Stimulated activated CD8-positive, alpha-beta memory T cell treated with anti-CD3 and anti-CD28 coated beads, Interleukin-7, amount 100 ng/mL, for 4 hours (primary cell): ENCODE data around the gene FYB2.

Source experiments
- DNase-seq, 2 donors: peaks; one replicate each; pipeline ENCODE4 v3.0.0-alpha.2; 2020; ENCODE audit warnings: low read depth in 2 of 2

Gene FYB2

DNA sequence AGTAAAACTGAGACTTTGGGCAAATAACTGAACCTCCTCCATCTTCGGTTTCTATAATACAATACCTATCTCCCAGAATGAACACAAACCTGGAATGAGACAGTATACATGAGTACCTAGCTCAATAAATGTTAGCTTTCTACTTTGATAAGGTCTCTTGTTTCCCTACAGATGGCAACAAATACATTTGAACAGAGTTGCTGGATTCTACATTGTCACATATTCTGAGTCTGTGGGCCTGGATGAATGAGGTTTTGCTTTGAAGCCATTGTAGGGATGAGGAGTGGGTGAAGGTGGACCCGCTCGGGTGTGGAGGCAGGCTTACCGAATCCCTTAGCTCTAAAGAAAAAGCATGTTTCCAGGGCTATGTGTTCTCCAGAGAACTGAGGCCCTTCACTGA, 13.9 kb upstream of the FYB2 start:
- no peak for DNase-seq

GRCh38 chr1:56831871-56832693, 12.9 kb upstream of the FYB2 start:
- peak; percentile 32 to 38 for DNase-seq

GRCh38 chr1:56830052-56830451, 10.8 kb upstream of the FYB2 start:
- DNase-seq: no peak

- DNase-seq: no peak
Observed at GRCh38 chr1:56827711-56828110, 8.5 kb upstream of the FYB2 start.

DNA sequence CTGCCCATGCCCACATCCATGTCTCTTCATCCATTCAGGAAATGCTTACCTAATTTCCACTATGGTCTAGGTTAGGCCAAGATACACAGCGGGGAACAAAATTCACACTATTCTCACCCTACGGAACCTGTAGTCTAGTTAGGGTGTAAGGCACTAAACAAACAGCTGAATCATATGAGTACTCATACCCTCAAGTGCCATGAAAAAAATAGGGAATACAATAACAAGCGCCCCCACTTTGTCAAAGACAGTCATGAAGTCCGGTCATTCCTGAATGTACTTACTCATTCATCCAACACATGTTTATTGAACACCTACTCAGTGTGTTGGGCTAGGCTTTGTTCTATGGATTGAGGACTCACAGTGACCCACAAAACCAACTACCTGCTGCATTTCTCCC, 6.2 kb upstream of the FYB2 start:
- DNase-seq: no peak

- DNase-seq: no peak
Observed at GRCh38 chr1:56824938-56825337, 5.7 kb upstream of the FYB2 start.

DNA sequence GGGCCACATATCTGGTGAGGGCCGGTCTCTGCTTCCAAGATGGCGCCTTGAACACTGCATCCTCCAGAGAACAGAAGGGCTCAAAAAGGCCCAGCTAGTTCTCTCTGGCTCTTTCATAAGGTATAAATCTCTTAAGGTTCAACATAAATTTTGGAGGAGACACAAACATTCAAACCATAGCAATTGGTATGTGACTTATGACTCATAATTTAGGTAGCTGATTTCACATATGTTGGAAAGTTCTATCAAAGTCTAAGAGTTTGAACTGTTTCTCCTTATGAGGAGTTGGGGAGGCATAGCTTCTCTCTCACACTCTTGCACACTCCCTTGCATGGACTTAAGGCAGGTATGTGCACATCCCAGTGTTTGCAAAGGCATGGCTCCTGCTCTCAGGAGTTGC, 5.1 kb upstream of the FYB2 start:
- DNase-seq: no peak

DNA sequence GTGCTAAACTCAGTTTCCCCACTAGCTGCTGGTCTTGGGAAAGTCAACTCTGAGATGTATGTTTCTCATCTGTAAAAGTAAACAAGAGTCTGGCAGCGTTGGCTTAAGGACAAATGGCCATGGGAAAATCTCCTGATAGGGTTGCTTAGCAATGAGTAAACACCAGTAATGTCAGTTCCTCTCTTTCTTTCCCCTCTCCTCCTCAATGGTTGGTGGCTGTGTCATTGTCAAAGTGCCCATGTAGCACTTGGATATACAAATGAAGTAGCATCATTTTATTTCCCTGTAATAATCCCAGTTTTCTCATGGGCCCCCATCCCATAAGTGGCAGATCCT, 2.2 kb upstream of the FYB2 start:
- no peak for DNase-seq

DNA sequence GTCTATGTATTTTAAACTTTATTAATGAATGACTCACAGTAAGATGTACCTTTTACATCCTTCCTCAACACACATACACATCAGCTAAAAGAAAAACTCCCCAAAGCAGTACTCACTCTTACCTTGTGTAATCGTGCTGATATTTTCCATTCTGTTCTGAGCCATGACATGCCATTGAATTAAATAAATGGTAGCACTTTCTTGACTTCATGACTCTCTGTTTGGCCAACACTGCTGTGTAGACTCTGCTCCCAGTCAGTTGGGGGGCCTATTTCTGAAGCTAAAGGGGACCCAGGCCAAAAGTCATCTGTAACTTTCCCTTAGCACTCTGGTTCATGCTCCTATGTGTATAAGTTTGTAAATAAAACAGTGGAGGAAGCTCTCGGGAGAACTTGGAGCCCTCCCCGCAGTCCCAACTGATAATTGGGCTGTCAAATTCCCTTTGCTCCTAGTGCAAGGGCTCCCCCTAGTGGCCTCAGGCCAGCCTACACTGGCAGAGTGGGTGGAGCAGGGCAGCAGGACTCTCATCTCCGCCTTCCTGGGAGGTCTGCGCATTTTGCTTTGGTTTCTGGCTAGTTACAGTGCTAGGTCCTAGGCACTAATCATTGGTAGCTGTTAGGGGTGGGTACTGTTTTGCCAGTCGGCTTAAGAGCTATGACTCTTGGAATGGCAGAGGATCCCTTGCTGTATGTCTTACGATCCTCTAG, 1.7 kb upstream of the FYB2 start:
- DNase-seq: peak; percentile 27 to 31

GRCh38 chr1:56817716-56818463, 1.3 kb downstream of the FYB2 start:
- no peak for DNase-seq

- no peak for DNase-seq
Observed at GRCh38 chr1:56816909-56817308, 2.3 kb downstream of the FYB2 start.

- no peak for DNase-seq
Observed at GRCh38 chr1:56816264-56816663, 2.9 kb downstream of the FYB2 start.

DNA sequence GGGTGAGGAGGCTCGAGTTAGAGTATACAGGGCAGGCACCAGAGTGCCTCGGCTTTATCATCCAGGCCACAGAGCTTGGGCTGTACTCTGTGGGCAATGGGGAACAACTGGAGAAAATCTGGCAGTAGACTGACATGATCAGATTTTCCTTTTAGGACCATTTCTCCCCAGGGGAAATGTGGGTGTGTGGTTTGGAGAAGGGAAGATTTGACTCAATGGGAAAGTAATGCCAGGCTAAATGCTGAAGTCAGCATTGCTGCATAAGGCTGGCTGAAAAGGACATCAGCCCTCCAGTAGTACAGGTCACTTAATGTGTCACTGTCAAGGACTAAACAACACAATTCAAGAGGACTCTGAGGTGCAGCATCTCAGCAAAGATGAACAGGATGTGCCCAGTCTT, 5.0 kb downstream of the FYB2 start:
- DNase-seq: no peak

GRCh38 chr1:56811331-56811730, 7.9 kb downstream of the FYB2 start:
- no peak for DNase-seq

- DNase-seq: no peak
Observed at GRCh38 chr1:56808410-56808809, 10.8 kb downstream of the FYB2 start.

DNA sequence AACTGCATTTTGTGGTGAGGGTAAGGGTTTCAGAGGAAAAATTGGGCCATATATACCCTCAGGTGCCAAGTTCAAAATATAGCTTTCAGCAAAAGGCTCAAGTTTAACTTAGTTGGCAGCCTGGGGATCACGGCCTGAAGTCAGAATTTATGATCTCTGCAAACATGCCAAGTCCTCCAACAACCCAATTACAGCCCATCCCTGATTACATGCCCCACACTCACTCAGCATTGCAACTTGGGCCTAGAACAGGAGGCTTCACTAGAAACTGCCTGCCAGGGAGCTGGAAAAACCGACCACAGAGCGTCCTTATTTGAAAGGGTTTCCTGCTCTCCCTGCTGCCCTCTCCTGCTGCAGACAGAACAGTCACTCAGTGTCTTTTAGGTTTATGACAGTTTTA, 12.4 kb downstream of the FYB2 start:
- no peak for DNase-seq

- no peak for DNase-seq
Observed at GRCh38 chr1:56803561-56804156, 15.5 kb downstream of the FYB2 start.

DNA sequence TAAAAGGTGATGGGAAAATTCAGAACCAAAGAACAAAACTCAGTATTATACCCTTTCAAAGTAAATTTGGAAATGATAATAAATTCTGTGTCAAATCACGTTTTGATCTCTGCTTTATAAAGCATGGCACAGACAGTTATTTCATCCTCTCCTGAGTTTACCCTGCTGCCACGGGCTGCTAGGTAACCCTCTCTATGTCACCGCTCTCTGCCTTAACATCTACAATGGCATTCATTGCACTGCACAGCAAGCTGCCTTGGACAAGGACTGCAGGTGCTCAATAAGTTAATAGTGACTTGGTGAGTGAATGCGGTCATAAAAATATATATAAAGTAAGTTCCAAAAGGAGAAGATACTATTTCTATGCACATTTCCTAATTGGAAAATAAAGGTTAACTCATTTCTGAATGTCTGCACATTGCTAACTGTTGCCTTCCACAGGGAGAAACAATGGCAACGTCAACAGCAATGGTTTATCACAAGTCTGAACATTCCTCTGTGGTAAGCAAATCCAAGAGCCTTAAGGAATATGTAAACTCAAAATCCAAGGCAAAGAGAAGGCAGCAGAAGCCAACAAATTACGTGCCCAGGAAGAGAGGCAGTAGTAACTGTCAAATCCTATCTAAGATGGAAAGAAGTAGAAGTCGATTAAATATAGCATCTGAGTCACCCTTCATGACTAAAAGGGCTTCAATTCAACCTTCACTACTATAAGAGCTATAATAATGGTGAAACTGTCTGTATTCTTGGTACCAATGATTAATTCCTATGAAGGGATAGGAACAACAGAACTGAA, 19.4 kb downstream of the FYB2 start:
- DNase-seq: no peak

GRCh38 chr1:56798053-56798471, 21.1 kb downstream of the FYB2 start:
- DNase-seq: no peak

GRCh38 chr1:56797065-56797685, 22.0 kb downstream of the FYB2 start:
- DNase-seq: no peak

DNA sequence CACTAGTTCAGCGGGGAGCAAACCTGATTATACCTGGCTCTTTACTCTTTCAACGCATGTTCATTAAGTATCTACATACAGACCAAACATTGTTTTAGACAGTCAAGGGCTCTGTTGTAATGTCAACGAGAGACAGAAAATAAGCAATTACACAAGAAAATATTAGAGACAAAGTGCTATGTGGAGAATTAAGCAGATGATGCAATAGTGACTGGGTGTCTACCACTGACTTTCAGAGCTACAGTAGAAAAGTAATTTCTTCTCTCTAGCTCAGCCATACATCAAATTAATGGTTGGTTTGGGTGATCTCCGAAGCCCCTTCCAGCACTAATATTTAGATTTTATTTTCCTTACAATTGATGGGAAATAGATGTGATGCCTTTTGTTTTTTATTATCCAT, 23.3 kb downstream of the FYB2 start:
- DNase-seq: no peak
